Osteocyte (in vitro differentiated cells): Measurements from ENCODE around the gene GJB5. TPM values are rescaled to one million over a fixed set of nuclear protein-coding genes. Genes with fewer than 3 reads are reported as not detected.
A peak's percentile ranks its signal among the peaks of the same experiment; 100 is the strongest.

ENCODE experiments used
- DNase-seq: peaks from one replicate; pipeline ENCODE4 v3.0.0; 2021; ENCODE audit warnings: mixed read lengths; ENCODE audit not compliant: unreplicated experiment; ENCODE audit errors: extremely low spot score
- H3K27ac Mint-ChIP-seq: one replicate; pipeline ENCODE4 v1.8.0; 2021; ENCODE audit warnings: mild to moderate bottlenecking, mixed read lengths; ENCODE audit not compliant: unreplicated experiment
- H3K27me3 Mint-ChIP-seq: one replicate; pipeline ENCODE4 v1.8.0; 2021; ENCODE audit warnings: mixed read lengths; ENCODE audit not compliant: unreplicated experiment
- H3K36me3 Mint-ChIP-seq: one replicate; pipeline ENCODE4 v1.8.0; 2021; ENCODE audit warnings: mixed read lengths; ENCODE audit not compliant: unreplicated experiment
- H3K4me1 Mint-ChIP-seq: one replicate; pipeline ENCODE4 v1.8.0; 2021; ENCODE audit warnings: mixed read lengths; ENCODE audit not compliant: unreplicated experiment
- H3K4me3 Mint-ChIP-seq: one replicate; pipeline ENCODE4 v1.8.0; 2021; ENCODE audit warnings: mild to moderate bottlenecking, moderate library complexity, mixed read lengths; ENCODE audit not compliant: unreplicated experiment
- H3K9me3 Mint-ChIP-seq: one replicate; pipeline ENCODE4 v1.8.0; 2021; ENCODE audit warnings: mixed read lengths; ENCODE audit not compliant: unreplicated experiment
- total RNA-seq: library from RNA; stranded (reverse); gene quantifications from 2 replicates; pipeline ENCODE4 v1.2.1, GENCODE V29; 2021
- TF ChIP-seq, protein P1 (sequence below): fragments of 200-600 bp; sonication (generic); IDR thresholded peaks from 2 replicates; pipeline ENCODE4 v1.5.0; 2021; ENCODE audit warnings: antibody characterized with exemption, mild to moderate bottlenecking, moderate library complexity

The GJB5 gene
- total RNA-seq, 1 donor from 2014 or later, result not detected

DNA sequence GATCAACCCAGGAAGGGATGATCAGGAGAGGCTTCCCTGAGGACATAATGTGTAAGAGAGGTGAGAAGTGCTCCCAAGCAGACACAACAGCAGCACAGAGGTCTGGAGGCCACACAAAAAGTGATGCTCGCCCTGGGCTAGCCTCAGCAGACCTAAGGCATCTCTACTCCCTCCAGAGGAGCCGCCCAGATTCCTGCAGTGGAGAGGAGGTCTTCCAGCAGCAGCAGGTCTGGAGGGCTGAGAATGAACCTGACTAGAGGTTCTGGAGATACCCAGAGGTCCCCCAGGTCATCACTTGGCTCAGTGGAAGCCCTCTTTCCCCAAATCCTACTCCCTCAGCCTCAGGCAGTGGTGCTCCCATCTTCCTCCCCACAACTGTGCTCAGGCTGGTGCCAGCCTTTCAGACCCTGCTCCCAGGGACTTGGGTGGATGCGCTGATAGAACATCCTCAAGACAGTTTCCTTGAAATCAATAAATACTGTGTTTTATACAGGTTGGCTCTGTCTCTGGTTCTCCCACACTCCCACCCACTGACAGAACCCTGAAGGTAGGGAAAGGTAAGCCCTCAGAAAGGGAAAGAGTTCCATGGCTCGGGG is 31.1 kb downstream of the GJB5 start:
- H3K27me3 Mint-ChIP-seq, result peaks cover 21% of the 10 kb centered on the region
- peaks cover 10% of the 10 kb centered on the region for H3K4me1 Mint-ChIP-seq
- no peaks in the 10 kb centered on the region for H3K36me3 Mint-ChIP-seq
- DNase-seq, result no peak
- H3K9me3 Mint-ChIP-seq, result no peaks in the 10 kb centered on the region
- H3K4me3 Mint-ChIP-seq, result no peak overlapping the region
- no peak overlapping the region for H3K27ac Mint-ChIP-seq
- TF ChIP-seq, protein P1, sequence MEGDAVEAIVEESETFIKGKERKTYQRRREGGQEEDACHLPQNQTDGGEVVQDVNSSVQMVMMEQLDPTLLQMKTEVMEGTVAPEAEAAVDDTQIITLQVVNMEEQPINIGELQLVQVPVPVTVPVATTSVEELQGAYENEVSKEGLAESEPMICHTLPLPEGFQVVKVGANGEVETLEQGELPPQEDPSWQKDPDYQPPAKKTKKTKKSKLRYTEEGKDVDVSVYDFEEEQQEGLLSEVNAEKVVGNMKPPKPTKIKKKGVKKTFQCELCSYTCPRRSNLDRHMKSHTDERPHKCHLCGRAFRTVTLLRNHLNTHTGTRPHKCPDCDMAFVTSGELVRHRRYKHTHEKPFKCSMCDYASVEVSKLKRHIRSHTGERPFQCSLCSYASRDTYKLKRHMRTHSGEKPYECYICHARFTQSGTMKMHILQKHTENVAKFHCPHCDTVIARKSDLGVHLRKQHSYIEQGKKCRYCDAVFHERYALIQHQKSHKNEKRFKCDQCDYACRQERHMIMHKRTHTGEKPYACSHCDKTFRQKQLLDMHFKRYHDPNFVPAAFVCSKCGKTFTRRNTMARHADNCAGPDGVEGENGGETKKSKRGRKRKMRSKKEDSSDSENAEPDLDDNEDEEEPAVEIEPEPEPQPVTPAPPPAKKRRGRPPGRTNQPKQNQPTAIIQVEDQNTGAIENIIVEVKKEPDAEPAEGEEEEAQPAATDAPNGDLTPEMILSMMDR, result no peak

DNA sequence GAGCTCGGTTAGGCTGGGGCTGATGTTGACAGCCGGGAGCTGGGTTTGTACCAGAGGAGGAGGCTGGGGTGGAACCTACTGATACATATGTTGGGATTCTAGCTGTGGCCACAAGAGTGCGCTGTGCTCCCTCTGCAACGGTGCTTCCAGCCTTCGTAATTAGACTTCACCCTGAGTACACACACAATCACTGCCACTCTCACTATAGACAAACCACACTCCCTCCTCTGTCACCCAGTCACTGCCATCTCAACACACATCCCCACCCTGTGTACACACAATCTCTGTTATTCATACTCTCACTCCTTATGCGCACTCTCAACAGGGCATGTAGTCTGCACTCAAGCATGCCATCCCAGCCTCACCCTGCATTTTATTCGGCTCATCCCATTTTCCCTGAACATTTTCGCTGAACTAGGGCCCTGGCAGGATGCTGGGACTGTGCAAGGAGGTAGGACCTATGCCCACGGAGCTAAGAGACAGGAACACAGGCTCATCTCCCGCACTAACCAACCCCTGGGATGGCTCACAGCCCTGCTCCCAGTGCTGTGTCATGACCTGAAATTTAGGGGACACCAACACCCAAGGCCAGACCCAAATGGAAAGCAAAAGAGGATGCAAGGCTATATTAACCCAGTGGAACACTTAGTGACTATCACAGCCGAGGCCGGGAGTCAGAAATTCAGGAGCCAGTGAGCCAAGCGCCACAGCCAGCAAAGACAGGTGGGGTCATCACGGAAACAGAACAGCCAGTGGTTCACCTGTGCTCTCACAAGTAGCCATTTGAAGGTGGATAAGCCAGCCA is 31.9 kb downstream of the GJB5 start:
- TF ChIP-seq, protein P1, result peak; percentile 89
- DNase-seq, result no peak
- H3K27ac Mint-ChIP-seq, result no peak overlapping the region
- H3K4me3 Mint-ChIP-seq, result no peak overlapping the region
- H3K9me3 Mint-ChIP-seq, result no peaks in the 10 kb centered on the region
- no peaks in the 10 kb centered on the region for H3K36me3 Mint-ChIP-seq
- peaks cover 10% of the 10 kb centered on the region for H3K4me1 Mint-ChIP-seq
- peaks cover 24% of the 10 kb centered on the region for H3K27me3 Mint-ChIP-seq

DNA sequence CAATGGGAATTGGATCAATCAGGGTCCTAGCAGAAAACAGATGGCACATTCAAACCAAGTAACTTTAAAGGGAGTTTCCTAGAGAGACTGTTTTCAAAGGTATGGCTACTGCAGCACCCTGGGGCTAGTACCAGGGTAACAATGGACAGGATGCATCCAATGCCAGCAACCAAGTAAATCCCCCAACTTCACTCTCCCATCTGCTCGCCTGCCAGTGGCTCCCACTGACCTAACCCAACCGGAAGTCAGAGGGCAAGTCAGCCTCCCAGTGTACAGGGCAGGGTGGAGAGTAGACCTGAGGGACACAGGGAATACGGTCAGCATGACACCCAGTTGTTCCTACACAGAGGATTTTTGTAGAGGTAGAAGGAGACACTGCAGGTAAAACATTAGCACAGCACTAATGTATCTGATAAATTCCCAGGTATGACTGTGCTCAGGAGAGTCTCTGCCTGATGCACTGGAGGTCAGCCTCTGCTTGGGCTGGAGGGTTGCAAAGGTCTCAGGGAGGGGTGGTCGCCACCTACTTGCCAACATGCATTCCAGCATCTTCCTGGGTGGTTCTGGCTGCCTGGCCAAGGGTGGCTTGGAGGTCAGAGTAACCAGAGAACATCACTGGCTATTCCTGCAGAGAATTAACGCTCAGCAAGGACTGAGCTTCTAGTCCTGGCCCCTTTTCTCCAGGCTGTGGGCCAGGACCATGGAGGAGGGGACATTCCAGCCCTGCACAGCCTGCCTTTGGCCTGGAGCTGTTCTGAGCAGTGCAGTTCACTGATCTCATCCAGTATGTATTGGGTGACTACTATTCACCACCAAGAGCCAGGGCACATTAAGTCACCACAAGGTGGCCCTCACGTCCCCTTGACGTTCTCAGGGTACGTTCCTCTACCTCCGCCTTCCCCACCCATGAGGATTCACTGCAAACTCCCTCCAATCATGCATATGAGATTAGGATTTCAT is 32.9 kb downstream of the GJB5 start:
- Mint-ChIP-seq H3K4me1 (peaks cover 8% of the 10 kb centered on the region), H3K27ac (no peak overlapping the region), H3K27me3 (peaks cover 22% of the 10 kb centered on the region), H3K4me3 (no peak overlapping the region), H3K36me3 (no peaks in the 10 kb centered on the region), H3K9me3 (no peaks in the 10 kb centered on the region)
- TF ChIP-seq, protein P1, result peak; percentile 15
- DNase-seq, result no peak

DNA sequence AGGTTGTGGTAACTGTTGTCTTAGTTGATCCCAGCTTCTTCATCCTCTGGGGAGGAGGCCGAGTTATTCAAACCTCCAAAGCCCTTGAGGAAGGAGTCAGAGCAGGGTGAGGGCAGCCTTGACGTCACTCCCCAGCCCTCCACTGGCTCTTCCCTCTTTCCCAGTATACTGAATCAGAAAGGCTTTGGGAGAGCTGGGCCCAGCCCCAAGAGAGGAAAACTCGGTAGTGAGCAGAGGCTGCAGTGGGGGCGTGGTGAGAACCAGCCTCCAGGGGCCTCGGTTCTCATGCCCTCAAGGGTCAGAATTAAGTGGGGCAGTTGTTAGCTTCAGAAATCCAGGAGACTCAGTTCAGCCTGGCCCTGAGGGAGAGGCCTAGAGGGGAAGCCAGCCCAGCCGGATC is 36.1 kb downstream of the GJB5 start:
- TF ChIP-seq, protein P1, result no peak
- no peak for DNase-seq
- Mint-ChIP-seq H3K27ac (no peak overlapping the region), H3K36me3 (no peaks in the 10 kb centered on the region), H3K27me3 (peaks cover 14% of the 10 kb centered on the region), H3K4me1 (peaks cover 8% of the 10 kb centered on the region), H3K9me3 (no peaks in the 10 kb centered on the region), H3K4me3 (no peak overlapping the region)
